GM19351 (cell line): Measurements from ENCODE around the gene TAS2R41.

Source experiments
- ATAC-seq: cut with Tn5 transposase; IDR thresholded peaks from one replicate; pipeline ENCODE4 v1.9.1; 2021; ENCODE audit warnings: mild to moderate bottlenecking, moderate library complexity; ENCODE audit not compliant: unreplicated experiment

The TAS2R41 gene

GRCh38 chr7:143492799-143493739, 15.4 kb downstream of the TAS2R41 start:
- ATAC-seq, result no peak

GRCh38 chr7:143493751-143494150, 16.1 kb downstream of the TAS2R41 start:
- no peak for ATAC-seq

GRCh38 chr7:143494622-143495021, 16.9 kb downstream of the TAS2R41 start:
- no peak for ATAC-seq

GRCh38 chr7:143495851-143496250, 18.2 kb downstream of the TAS2R41 start:
- no peak for ATAC-seq

GRCh38 chr7:143496263-143496662, 18.6 kb downstream of the TAS2R41 start:
- ATAC-seq, result no peak

- ATAC-seq, result no peak
Observed at GRCh38 chr7:143497008-143497795, 19.5 kb downstream of the TAS2R41 start.

GRCh38 chr7:143499246-143499645, 21.6 kb downstream of the TAS2R41 start:
- no peak for ATAC-seq

GRCh38 chr7:143499743-143500348, 22.2 kb downstream of the TAS2R41 start:
- no peak for ATAC-seq

GRCh38 chr7:143503261-143503660, 25.6 kb downstream of the TAS2R41 start:
- ATAC-seq, result no peak

GRCh38 chr7:143504215-143504936, 26.7 kb downstream of the TAS2R41 start:
- no peak for ATAC-seq

GRCh38 chr7:143504937-143505297, 27.2 kb downstream of the TAS2R41 start:
- no peak for ATAC-seq

GRCh38 chr7:143505838-143506237, 28.2 kb downstream of the TAS2R41 start:
- no peak for ATAC-seq

GRCh38 chr7:143507094-143507518, 29.4 kb downstream of the TAS2R41 start:
- ATAC-seq, result no peak

- no peak for ATAC-seq
Observed at GRCh38 chr7:143507534-143508055, 29.9 kb downstream of the TAS2R41 start.

- no peak for ATAC-seq
Observed at GRCh38 chr7:143510854-143511592, 33.4 kb downstream of the TAS2R41 start.

- no peak for ATAC-seq
Observed at GRCh38 chr7:143511593-143512047, 33.9 kb downstream of the TAS2R41 start.

GRCh38 chr7:143512488-143513340, 35.0 kb downstream of the TAS2R41 start:
- ATAC-seq, result no peak

- ATAC-seq, result no peak
Observed at GRCh38 chr7:143514487-143514886, 36.8 kb downstream of the TAS2R41 start.
